GM18499 (cell line): ENCODE measurements around the gene SHB.
"Not testable (repeated sequence)": the region's sequence is repeated elsewhere in the genome, so short reads cannot be mapped to it uniquely, and the experiment has no call there.

Experiments used
- ATAC-seq: cut with Tn5 transposase; IDR thresholded peaks from one replicate; pipeline ENCODE4 v1.9.1; 2021; ENCODE audit warnings: moderate number of reproducible peaks; ENCODE audit not compliant: insufficient read depth, unreplicated experiment

SHB gene

GRCh38 chr9:38046661-38047300 is 22.2 kb downstream of the SHB start:
- no peak for ATAC-seq

GRCh38 chr9:38045939-38046338 is 23.1 kb downstream of the SHB start:
- ATAC-seq, result not testable (repeated sequence)

GRCh38 chr9:38044706-38045105 is 24.3 kb downstream of the SHB start:
- ATAC-seq, result no peak

GRCh38 chr9:38043931-38044623 is 24.9 kb downstream of the SHB start:
- ATAC-seq, result no peak

- no peak for ATAC-seq
Measured at GRCh38 chr9:38042626-38043357, 26.2 kb downstream of the SHB start.

- no peak for ATAC-seq
Measured at GRCh38 chr9:38041564-38042243, 27.3 kb downstream of the SHB start.

GRCh38 chr9:38039907-38040682 is 28.9 kb downstream of the SHB start:
- ATAC-seq, result no peak

- no peak for ATAC-seq
Measured at GRCh38 chr9:38039090-38039906, 29.7 kb downstream of the SHB start.

- ATAC-seq, result no peak
Measured at GRCh38 chr9:38038307-38039089, 30.5 kb downstream of the SHB start.

- ATAC-seq, result no peak
Measured at GRCh38 chr9:38037981-38038306, 31.1 kb downstream of the SHB start.

GRCh38 chr9:38036359-38037084 is 32.5 kb downstream of the SHB start:
- ATAC-seq, result no peak

- ATAC-seq, result no peak
Measured at GRCh38 chr9:38035873-38036272, 33.2 kb downstream of the SHB start.

GRCh38 chr9:38033941-38034340 is 35.1 kb downstream of the SHB start:
- no peak for ATAC-seq

GRCh38 chr9:38032266-38033110 is 36.5 kb downstream of the SHB start:
- ATAC-seq, result no peak

GRCh38 chr9:38031594-38031993 is 37.4 kb downstream of the SHB start:
- ATAC-seq, result no peak

- ATAC-seq, result no peak
Measured at GRCh38 chr9:38030658-38031057, 38.4 kb downstream of the SHB start.
